GM19438 (cell line): ENCODE measurements around the gene NLRP1.
"Not testable (repeated sequence)": the region's sequence is repeated elsewhere in the genome, so short reads cannot be mapped to it uniquely, and the experiment has no call there.

Experiments used
- ATAC-seq: cut with Tn5 transposase; IDR thresholded peaks from one replicate; pipeline ENCODE4 v1.9.1; 2021; ENCODE audit warnings: low read depth; ENCODE audit not compliant: unreplicated experiment

The NLRP1 gene

GRCh38 chr17:5588584-5588983 lies 4.3 kb upstream of the NLRP1 start:
- no peak for ATAC-seq

GRCh38 chr17:5587438-5588032 lies 3.2 kb upstream of the NLRP1 start:
- ATAC-seq: no peak

GRCh38 chr17:5585836-5586521 lies 1.7 kb upstream of the NLRP1 start:
- no peak for ATAC-seq

- no peak for ATAC-seq
Observed at GRCh38 chr17:5585287-5585794, 1.0 kb upstream of the NLRP1 start.

- ATAC-seq: peak; percentile 7
Observed at GRCh38 chr17:5583426-5584382, 605 bp downstream of the NLRP1 start.

- no peak for ATAC-seq
Observed at GRCh38 chr17:5582209-5583185, 1.8 kb downstream of the NLRP1 start.

- ATAC-seq: no peak
Observed at GRCh38 chr17:5581655-5582054, 2.7 kb downstream of the NLRP1 start.

- no peak for ATAC-seq
Observed at GRCh38 chr17:5580969-5581368, 3.3 kb downstream of the NLRP1 start.

- ATAC-seq: no peak
Observed at GRCh38 chr17:5580367-5580766, 3.9 kb downstream of the NLRP1 start.

GRCh38 chr17:5578768-5579167 lies 5.5 kb downstream of the NLRP1 start:
- ATAC-seq: not testable (repeated sequence)

GRCh38 chr17:5573017-5573416 lies 11.3 kb downstream of the NLRP1 start:
- ATAC-seq: not testable (repeated sequence)

GRCh38 chr17:5571281-5571680 lies 13.0 kb downstream of the NLRP1 start:
- ATAC-seq: no peak

- no peak for ATAC-seq
Observed at GRCh38 chr17:5565808-5566207, 18.5 kb downstream of the NLRP1 start.

- no peak for ATAC-seq
Observed at GRCh38 chr17:5563456-5563855, 20.9 kb downstream of the NLRP1 start.

GRCh38 chr17:5562661-5563360 lies 21.5 kb downstream of the NLRP1 start:
- no peak for ATAC-seq

- ATAC-seq: no peak
Observed at GRCh38 chr17:5561736-5562571, 22.4 kb downstream of the NLRP1 start.

GRCh38 chr17:5560361-5560988 lies 23.8 kb downstream of the NLRP1 start:
- ATAC-seq: no peak
